K562 (cell line): ENCODE measurements around the gene B3GAT3. TPM values are rescaled to one million over a fixed set of nuclear protein-coding genes. Genes with fewer than 3 reads are reported as not detected.

ENCODE experiments used
- CBX2 ChIP-seq: fragments of 200-600 bp; sonication (generic); IDR thresholded peaks from one replicate; pipeline ENCODE4 v1.6.1; 2012; ENCODE audit warnings: mild to moderate bottlenecking, low read length, inconsistent platforms; ENCODE audit not compliant: insufficient read depth, poor library complexity, severe bottlenecking
- E2F4 ChIP-seq: sonication (generic); formaldehyde crosslinking; IDR thresholded peaks from 2 replicates; pipeline ENCODE4 v1.8.0; 2022; ENCODE audit warnings: mild to moderate bottlenecking, low read depth, missing genetic modification reagents
- EZH2 ChIP-seq: IDR thresholded peaks from 2 replicates; pipeline ENCODE4 v1.6.1; 2012; ENCODE audit warnings: low read depth, mild to moderate bottlenecking, inconsistent platforms, low read length, borderline replicate concordance
- HCFC1 ChIP-seq: IDR thresholded peaks from 2 replicates; pipeline ENCODE4 v1.6.1; 2012; ENCODE audit warnings: low read depth, low read length, improper control_type of control experiment
- HOMEZ ChIP-seq: fragments of 250-450 bp; sonication (Bioruptor Pico); IDR thresholded peaks from 2 replicates; pipeline ENCODE4 v1.4.0; 2020; ENCODE audit warnings: mild to moderate bottlenecking, moderate library complexity
- MED1 ChIP-seq: sonication (generic); formaldehyde crosslinking; IDR thresholded peaks from 2 replicates; pipeline ENCODE4 v1.8.1; 2023; ENCODE audit warnings: missing genetic modification reagents, borderline replicate concordance
- PTRF ChIP-seq: fragments of 450-650 bp; IDR thresholded peaks from 2 replicates; pipeline ENCODE4 v1.6.1; 2016; ENCODE audit warnings: mild to moderate bottlenecking, missing genetic modification characterization, missing compliant biosample characterization
- RREB1 ChIP-seq: fragments of 250-450 bp; sonication (Bioruptor Pico); IDR thresholded peaks from 2 replicates; pipeline ENCODE4 v1.4.0; 2020
- SIRT6 ChIP-seq: IDR thresholded peaks from one replicate; pipeline ENCODE4 v1.6.1; 2012; ENCODE audit warnings: low read depth, mild to moderate bottlenecking, control low read depth, inconsistent platforms, low read length, moderate library complexity
- SMAD1 ChIP-seq: fragments of 150-350 bp; IDR thresholded peaks from 2 replicates; pipeline ENCODE4 v1.6.1; 2014; ENCODE audit warnings: low read length, low read depth; ENCODE audit not compliant: partially characterized antibody
- TCFL5 ChIP-seq: fragments of 250-450 bp; sonication (Bioruptor Pico); conservative IDR thresholded peaks from 2 replicates; pipeline ENCODE4 v1.6.1; 2021; ENCODE audit warnings: mild to moderate bottlenecking, moderate library complexity, matching md5 sums
- ZBED1 ChIP-seq: IDR thresholded peaks from 2 replicates; pipeline ENCODE4 v1.6.1; 2014
- ZNF583 ChIP-seq: fragments of 250-450 bp; sonication (Bioruptor Pico); IDR thresholded peaks from 2 replicates; pipeline ENCODE4 v1.4.0; 2020
- polyA plus RNA-seq, 8 experiments: library from polyadenylated mRNA; depleted of rRNA in 4 of 8; stranded (reverse) in 5 of 8; unstranded in 3 of 8; fragments of >200 nt; fragmentation: Nextera tagmentation in 2 of 8; fragmentation: Illumina TruSeq in 1 of 8; extraction: Ambion mirVana in 2 of 8; extraction: Trizol in 1 of 8; gene quantifications; 2 replicates each; pipeline versions ENCODE4 v1.2.1 to v1.2.3, GENCODE V29; 2011 to 2014; ENCODE audit warnings: inconsistent platforms in 1 of 8, missing spikeins in 1 of 8
- total RNA-seq, 7 experiments: library from RNA; depleted of rRNA in 6 of 7; stranded (reverse); fragments of >200 nt in 6 of 7; fragmentation: Illumina TruSeq in 2 of 7; extraction: Trizol in 2 of 7; gene quantifications; 2 replicates each; pipeline versions ENCODE4 v1.2.1 to v1.2.3, GENCODE V29; 2011 to 2021; ENCODE audit warnings: low replicate concordance in 1 of 7
- TF ChIP-seq, protein P1 (sequence below), 2 experiments: fragments of 450-650 bp in 1 of 2; sonication (generic) in 1 of 2; formaldehyde crosslinking in 1 of 2; IDR thresholded peaks in 1 of 2; conservative IDR thresholded peaks in 1 of 2; 2 replicates each; pipeline versions ENCODE4 v1.6.1 to v1.8.1; 2016 to 2023; ENCODE audit warnings: mild to moderate bottlenecking in 2 of 2, moderate library complexity in 2 of 2, inconsistent platforms in 1 of 2, missing genetic modification reagents in 1 of 2

The B3GAT3 gene
- total and polyA plus RNA-seq, 9 of the 15 experiments (the other 6 are each of a cell fraction or from before 2014, with no cell fraction given), result 0.30 to 64.0 (median 21.4) TPM

DNA sequence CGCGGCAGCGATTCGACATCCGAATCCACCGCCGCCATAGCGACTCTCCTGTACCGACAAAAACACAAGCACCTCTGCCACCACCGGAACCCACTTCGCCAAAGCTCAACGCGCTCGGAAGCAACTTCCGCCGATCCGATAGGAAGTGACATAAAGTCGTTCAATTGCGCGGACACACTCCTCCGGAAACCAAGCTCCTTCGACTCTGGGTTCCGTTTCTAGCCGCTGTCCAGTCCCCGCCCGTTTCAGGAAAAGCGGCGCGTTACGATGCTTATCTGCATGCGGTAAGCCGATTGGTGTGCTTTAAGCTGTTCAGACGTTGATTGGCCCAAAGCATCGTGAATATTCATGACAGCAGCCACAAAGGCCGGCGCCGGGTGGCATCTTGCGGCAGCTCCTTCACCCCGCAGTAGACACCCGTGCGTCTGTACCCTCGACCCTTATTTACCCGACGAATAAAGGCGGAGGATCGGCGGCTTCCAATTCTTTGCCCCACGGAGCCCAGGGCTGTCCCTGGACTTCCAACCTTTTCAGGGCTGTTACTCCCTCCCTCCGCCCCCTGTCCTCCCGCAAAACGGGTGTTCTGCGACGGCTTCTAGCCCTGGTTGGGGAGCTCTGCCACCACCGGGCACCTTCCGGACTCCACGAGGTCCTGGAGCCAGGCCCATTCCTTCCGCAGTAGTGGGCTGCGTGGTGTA, 30.2 kb downstream of the B3GAT3 start, which contains the start of gene TUT1 (continued):
- TF ChIP-seq MED1 (CRISPR knock-in tag), result no peak
- TF ChIP-seq ZNF583 (CRISPR knock-in tag), result no peak
- no peak for TF ChIP-seq PTRF (tag)
- no peak for TF ChIP-seq SIRT6
- TF ChIP-seq HOMEZ (CRISPR knock-in tag), result no peak
- peak; percentile 91 for TF ChIP-seq HCFC1
- no peak; the same call in 1 of the 2 replicates for TF ChIP-seq ZBED1
- TF ChIP-seq, protein P1, sequence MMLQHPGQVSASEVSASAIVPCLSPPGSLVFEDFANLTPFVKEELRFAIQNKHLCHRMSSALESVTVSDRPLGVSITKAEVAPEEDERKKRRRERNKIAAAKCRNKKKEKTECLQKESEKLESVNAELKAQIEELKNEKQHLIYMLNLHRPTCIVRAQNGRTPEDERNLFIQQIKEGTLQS (IDR thresholded peaks at IDR 0.05), result peak; percentile 62; the same call in 1 of the 2 replicates
- TF ChIP-seq, protein P1 (CRISPR knock-in tag; conservative IDR thresholded peaks at IDR 0.05), result peak; percentile 76; the same call in 1 of the 2 replicates
- TF ChIP-seq TCFL5, result no peak
- peak; percentile 67 for TF ChIP-seq SMAD1
- TF ChIP-seq CBX2, result no peak
- TF ChIP-seq RREB1 (CRISPR knock-in tag), result peak; percentile 12; the same call in 1 of the 2 replicates
- no peak for TF ChIP-seq EZH2
- no peak for TF ChIP-seq E2F4 (CRISPR knock-in tag)
